ENCODE results near the gene USP49.

The USP49 gene

GRCh38 chr6:41901882-41902519 is 6.8 kb upstream of the USP49 start:
- TF ChIP-seq CTCF (conservative IDR thresholded peaks at IDR 0.05; ENCODE audit: low read depth, low read length), result peak; percentile 33
- DNase-seq (ENCODE audit: low read depth), result no peak
- no peak overlapping the region for H3K4me3 ChIP-seq (ENCODE audit: low read length)

GRCh38 chr6:41900861-41901260 is 5.7 kb upstream of the USP49 start:
- DNase-seq (ENCODE audit: low read depth), result no peak
- TF ChIP-seq CTCF (conservative IDR thresholded peaks at IDR 0.05; ENCODE audit: low read depth, low read length), result no peak
- no peak overlapping the region for H3K4me3 ChIP-seq (ENCODE audit: low read length)

- no peak for DNase-seq (ENCODE audit: low read depth)
- TF ChIP-seq CTCF (conservative IDR thresholded peaks at IDR 0.05; ENCODE audit: low read depth, low read length), result no peak
- H3K4me3 ChIP-seq (ENCODE audit: low read length), result peak overlapping the region; percentile 81
Measured at GRCh38 chr6:41896281-41896680, 1.1 kb upstream of the USP49 start.

GRCh38 chr6:41894366-41895299 is 542 bp downstream of the USP49 start:
- H3K4me3 ChIP-seq (ENCODE audit: low read length), result peak overlapping the region; percentile 81
- TF ChIP-seq CTCF (conservative IDR thresholded peaks at IDR 0.05; ENCODE audit: low read depth, low read length), result no peak
- no peak for DNase-seq (ENCODE audit: low read depth)

- TF ChIP-seq CTCF (conservative IDR thresholded peaks at IDR 0.05; ENCODE audit: low read depth, low read length), result no peak
- no peak overlapping the region for H3K4me3 ChIP-seq (ENCODE audit: low read length)
Measured at GRCh38 chr6:41892921-41893564, 2.1 kb downstream of the USP49 start.

GRCh38 chr6:41887331-41887751 is 7.8 kb downstream of the USP49 start:
- H3K4me3 ChIP-seq (ENCODE audit: low read length), result no peak overlapping the region
- no peak for DNase-seq (ENCODE audit: low read depth)
- TF ChIP-seq CTCF (conservative IDR thresholded peaks at IDR 0.05; ENCODE audit: low read depth, low read length), result no peak

More at GRCh38 chr6:41892921-41893564, 2.1 kb downstream of the USP49 start:
- no peak for DNase-seq (ENCODE audit: low read depth)

All from retinal pigment epithelial cell (primary cell).